ENCODE results near the gene SAMD11.

SAMD11 gene

DNA sequence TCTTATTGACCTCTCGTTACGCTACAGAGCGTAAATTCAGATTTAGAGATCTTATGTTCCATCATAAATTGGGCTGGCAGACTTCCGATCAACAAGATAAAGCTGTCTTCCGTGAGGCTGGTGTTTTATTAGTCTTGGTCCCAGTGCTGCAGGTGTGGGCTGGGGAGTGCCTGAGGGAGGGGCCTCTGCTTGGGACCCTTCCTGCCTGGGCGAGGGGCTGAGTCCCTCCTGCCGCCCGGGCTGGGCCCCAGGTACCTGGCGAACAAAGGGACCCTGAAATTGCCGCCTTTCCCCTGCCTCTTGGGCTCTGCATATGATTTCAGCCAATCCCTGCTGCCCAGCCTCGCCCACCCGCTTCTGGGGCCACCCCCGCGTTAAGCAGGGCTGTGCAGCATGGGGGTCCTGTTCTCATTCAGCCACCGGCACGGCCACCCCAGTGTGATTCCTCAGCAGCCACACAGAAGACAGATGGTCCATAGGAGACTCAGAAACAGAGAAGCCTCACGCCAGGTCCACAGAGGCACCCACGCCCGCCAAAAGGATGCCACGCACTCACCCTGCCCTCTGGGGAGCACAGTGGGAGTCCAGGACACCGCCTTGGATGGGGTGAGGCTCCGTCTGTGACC is 6.1 kb upstream of the SAMD11 start:
- no peak for FAIRE-seq

DNA sequence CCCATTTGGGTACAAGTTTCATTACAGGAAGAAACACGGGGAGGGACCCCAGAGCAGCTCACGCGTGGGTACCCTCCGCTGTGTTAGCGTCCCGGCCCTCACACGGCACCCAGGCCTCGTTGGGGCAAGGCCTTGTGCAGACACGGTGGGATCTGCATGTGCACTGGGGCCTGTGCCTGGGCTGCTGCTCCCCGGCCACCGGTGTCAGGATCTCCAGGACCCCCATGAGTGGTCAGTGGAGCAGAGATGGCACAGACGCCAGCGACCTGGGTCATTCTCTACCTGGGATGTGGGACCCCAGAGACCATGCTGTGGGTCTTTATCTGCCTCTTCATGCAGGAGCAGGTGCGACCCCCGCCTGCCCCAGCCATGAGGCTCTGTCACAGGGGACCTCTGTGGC is 5.4 kb upstream of the SAMD11 start:
- no peak for FAIRE-seq

DNA sequence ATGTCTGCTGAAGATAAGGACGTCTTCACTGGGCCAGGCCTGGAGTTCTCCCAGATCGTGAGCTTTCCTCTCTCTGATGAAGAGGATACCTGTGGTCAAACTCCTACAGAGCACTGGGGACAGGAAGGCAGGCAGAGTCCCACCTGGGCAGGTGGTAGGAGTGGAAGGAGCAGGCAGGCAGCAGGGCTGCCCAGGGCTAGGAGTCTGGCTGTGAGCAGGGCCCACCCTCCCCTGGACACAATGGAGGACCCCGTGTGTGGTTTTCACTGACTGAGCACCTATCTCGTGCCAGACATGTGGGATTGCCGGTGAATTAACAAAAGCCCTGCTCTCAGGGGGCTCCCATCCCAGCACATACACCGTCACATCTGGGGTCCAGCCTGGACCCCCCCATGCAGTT is 4.9 kb upstream of the SAMD11 start:
- FAIRE-seq: no peak

DNA sequence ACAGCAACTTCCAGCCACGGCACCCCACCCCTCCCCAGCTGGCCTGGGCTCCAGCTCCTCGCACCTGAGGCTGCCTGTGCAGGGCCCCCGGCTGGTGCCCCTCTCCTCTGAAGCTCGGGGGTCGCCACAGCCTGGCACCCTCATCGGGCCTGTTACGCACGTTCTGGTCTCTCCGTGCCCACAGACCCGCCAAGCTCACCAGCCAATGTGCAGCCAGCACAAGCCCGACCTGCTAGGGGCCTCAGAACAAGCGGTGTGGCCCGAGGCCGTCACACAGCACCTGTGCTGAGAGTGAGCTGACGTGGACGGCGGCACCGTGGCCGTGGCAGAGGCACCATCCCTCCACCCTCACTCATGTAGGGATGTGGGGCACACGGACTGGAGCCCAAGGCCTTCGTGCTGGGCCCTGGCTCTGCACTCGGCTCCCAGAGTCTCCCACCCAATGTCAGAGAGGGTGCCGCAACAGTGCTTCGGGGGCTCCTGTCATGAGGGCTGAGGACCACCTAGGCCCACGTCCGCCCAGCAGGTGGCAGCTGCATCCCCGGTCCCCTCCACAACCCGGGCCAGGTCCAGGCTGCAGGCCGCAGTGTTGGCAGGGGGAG is 4.4 kb upstream of the SAMD11 start:
- no peak for FAIRE-seq

DNA sequence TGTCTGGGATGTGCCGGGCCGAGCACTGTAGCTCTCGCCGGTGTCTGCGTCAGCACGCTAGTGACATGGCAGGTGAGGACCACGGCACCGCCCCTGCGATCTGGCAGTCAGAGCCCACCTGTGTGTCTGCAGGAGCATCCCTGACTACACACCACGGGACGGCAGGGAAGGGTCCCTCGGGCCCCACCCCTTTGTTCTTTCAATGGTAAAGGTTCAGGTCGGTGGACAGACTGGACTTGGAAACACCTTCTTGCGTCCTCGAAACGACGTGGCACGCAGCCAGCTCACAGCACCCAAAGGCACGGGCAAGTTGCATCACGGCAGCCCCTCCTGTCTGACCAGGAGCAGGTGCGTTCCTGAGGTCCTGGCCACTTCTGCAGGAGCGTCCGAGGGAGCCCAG is 3.7 kb upstream of the SAMD11 start:
- FAIRE-seq: no peak

DNA sequence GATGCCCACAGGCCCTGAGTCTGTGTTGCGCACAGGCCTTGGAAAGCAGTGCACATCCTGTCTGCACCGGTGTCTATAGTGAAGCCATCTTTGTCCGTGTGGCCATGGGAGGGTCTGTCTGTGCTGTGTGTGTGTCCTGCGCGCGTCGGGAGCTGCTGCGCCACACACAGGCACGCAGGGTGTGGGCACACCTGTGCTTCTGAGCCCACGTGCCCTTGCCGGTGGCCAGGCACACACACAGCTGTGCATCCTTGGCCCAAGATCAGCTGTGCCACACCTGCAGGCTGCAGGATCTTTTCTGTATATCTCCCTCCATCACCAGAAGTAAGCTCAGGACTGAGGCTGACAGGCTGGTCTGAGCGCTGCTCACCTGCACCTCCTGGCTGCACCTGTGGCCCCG is 3.2 kb upstream of the SAMD11 start:
- FAIRE-seq: no peak

DNA sequence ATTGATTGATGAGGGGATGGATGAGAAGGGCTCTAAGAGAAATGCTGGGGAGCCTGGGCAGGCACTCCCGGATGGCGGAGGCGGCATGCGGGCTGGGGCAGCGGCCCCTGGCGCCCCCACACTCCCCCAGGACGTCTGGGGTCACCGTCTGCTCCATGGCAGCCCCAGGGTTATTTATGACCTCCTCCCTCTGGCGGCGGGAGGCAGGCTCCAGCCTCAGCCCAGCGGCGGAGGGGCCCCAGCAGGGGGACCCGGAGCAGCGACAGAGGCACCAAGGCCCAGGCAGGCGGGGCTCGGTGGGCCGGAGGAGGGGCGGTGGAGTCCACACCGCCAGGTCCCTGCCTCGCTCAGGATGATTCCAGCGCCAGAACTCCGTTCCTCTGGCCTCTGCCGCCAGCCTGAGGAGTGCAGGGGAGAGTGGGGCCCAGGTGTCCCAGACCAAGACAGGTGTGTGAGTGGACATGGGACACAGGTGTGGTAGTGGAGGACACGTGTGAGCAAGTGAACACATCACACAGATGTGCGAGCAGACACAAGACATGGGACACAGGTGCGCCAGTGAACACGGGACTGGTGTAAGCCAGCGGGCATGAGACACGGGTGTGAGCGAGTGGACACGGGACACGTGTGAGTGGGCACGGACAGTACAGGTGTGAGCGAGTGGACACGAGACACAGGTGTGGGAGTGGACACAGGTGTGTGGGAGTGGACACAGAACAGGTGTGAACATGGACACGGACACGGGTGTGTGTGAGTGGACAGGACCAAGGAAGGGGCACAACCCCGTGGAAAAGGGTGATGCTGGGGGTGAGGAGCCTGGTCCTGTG is 2.5 kb upstream of the SAMD11 start:
- no peak for FAIRE-seq

DNA sequence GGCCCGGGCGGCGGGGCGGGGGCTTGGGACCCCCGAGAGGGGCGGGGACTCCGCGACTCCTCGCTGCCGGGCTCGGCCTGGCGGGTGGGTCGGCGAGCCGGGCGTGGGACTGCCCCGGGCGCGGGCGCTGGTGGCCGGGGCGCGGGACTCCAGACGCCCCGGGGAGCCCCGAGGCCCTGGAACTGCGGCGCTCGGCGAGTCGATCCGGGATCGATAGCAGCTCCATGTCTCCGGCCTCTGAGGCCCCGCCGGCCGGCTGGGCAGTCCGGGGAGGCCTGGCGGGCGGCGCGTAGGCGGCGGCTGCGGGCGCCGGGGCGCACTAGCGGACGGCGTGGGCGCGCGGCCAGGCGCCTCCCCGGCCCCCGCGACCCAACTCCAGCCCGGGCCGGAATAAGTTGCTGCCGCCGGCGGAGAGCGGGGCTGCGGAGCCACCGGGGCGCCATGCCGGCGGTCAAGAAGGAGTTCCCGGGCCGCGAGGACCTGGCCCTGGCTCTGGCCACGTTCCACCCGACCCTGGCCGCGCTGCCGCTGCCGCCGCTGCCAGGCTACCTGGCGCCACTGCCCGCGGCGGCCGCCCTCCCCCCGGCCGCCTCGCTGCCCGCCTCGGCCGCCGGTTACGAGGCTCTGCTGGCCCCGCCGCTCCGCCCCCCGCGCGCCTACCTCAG is 400 bp downstream of the SAMD11 start:
- no peak for FAIRE-seq

DNA sequence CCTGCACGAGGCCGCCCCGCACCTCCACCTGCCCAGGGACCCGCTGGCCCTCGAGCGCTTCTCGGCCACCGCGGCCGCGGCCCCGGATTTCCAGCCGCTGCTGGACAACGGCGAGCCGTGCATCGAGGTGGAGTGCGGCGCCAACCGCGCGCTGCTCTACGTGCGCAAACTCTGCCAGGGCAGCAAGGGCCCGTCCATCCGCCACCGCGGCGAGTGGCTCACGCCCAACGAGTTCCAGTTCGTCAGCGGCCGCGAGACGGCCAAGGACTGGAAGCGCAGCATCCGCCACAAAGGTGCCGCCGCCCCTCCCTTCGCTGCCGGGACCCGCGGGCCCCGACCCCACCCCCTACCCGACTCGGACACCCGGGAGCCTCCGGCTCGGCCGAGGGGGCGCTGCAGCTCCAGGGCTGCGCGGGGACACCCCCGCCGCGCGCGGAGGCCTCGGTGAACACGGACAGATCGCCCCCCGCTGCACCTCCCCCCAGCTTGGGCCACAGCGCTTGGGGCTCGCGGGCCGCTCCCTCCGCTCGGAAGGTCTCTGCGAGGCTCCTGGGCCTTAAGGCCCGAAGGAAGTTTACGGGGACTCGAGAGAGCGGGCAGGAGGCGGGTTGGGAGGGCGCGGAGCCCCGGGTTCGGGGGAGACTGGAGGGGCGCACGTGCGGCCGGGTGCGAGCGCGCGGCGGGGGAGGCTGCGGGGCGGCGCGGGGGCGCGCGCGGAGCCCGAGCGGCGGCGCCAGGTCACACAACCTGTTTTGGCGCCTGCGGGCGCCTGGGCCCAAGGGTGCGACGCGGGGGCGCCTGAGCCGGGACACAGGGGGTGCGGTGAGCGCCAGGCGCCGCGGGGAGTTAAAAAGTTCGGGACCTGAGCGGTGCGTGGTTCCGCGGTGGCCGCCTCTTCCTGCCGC is 1.2 kb downstream of the SAMD11 start:
- FAIRE-seq: no peak

DNA sequence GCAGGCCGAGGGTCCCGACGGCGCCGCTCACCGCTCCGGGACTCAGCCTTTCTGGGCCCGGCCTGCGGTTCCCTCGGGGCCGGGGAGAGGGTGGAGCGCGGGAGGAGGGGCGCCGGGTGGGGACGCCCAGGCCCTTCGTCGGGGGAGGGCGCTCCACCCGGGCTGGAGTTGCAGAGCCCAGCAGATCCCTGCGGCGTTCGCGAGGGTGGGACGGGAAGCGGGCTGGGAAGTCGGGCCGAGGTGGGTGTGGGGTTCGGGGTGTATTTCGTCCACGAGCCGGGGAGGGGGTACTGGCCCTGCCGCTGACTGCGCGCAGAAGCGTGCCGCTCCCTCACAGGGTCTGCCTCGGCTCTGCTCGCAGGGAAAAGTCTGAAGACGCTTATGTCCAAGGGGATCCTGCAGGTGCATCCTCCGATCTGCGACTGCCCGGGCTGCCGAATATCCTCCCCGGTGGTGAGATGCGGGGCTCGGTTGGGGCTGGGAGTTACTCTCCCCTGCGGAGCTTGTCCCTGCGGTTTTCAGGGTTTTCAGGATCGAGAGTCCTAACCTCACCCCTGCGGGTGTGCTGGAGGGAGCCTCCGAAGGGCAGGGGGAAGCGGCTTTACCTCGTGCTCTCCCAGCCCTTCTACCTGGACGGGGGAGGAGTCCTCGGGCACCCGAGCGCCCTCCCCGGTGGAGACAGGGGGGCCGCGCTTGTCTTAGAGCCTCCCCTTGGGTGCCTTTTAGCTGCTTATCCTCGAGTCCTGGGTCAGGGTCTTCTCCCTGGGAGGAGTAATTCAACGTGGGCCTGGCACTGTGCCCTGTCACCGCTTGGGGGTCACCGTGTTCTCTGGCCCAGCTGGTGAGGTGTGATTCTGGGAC is 2.1 kb downstream of the SAMD11 start:
- no peak for FAIRE-seq

DNA sequence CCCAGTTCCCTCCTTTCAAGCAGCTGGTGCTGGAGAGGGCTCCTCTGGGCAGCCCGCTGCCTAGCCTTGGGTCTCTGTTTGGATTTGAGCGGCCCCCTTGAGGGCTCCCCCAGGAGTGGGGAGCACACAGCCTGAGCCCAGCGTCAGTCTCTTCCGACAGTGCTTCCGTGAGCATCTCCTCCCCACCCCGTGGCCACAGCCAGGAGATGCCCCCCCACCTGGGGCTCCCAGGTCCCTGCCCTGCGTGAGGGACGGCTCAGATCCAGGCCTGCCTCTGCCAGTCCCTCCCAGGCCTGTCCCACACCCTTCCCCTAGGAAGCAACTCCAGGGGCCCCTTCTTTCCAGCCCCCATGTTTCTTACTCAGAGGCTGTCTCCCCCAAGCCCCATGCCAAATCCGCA is 3.5 kb downstream of the SAMD11 start:
- no peak for FAIRE-seq

DNA sequence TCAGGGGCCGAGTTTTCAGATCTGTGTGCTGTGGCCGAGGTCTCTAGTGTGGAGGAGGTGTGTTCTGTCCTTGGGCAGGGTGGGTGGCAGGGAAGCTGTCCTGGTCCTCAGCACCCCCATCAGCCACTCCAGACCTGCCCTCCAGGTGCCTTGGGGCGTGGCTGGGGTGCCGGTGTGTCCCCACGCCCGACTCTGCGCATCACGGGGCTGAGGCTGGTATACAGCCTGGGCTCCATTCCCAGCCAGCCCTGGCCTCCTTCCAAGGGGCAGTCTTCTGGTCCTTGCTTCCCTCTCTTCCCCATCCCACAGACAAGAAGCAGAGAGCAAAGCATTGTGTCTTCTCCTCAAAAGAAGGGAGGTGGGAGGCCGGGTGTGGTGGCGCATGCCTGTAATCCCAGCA is 4.0 kb downstream of the SAMD11 start:
- FAIRE-seq: no peak

DNA sequence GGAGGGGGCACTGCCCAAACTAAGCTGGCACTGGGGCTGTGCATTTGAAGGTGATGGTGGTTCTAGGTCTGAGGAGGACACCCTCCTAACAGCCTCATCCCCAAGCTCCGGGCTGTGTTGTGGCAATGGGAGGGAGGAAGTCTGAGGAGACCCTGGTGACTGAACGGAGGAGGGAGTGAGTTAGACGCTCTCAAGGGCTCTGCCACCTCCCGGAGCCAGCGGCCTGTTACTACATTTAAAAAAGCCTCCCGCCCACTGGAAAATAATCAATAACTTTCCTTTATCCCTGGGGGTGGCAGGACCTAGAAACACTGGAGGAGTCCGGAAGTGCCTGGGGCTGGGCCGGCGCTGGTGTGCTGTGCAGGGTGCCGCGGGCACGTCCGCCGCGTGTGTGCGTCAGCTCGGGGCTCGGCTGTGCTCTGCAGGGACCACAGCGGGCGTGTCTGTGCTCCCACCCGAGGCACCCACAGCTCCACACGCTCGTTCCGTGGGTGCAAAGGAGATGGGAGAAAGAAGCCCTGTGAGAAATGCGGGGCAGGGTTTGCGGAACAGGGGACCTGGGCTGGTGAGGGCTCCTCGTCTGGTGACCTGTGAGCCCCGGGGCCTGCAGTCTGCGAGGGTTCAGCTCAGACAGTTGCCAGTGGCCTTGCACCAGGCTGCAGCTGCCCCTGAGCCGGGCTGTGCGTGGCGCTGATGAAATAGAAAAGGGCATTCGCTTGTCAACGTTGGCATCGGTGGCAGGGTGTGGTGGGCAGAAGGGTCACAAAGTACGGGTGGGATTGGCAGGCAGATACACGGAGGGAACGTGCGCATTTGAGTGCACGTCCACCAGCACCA is 5.3 kb downstream of the SAMD11 start:
- no peak for FAIRE-seq

DNA sequence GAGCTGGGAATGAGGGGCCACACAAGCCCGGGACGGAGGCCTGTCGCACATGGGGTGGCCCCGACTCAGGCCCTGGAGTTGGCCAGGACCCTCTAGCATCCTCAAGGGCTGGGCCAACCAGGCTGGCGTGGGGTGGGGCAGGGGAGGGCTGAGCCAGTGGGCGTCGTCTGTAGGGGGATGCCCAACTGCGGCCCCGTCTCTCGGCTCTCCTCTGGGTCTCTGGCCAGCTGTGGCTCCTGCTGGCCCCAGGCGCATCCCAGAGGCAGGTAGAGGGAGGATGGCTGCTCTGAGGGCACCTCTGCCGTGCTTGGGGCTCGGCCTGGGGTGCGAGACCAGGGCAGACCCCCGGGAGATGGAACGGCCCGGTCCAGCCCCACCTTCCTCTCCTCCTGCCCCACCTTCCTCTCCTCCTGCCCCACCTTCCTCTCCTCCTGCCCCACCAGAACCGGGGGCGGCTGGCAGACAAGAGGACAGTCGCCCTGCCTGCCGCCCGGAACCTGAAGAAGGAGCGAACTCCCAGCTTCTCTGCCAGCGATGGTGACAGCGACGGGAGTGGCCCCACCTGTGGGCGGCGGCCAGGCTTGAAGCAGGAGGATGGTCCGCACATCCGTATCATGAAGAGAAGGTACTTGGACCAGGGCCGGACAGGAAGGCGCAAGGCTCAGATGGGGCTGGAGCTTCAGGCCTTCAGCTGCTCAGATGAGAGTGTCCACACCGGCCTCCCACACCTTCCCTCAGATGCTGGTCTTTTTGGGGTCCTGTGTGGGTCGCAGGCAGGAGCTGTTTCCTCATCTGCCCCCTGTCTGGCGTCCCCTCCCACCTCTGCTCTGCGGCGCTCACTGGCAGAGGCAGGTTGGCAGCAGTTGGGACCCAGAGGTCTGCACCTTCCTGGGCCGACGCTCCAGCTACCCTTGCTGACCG is 6.2 kb downstream of the SAMD11 start:
- FAIRE-seq: no peak

DNA sequence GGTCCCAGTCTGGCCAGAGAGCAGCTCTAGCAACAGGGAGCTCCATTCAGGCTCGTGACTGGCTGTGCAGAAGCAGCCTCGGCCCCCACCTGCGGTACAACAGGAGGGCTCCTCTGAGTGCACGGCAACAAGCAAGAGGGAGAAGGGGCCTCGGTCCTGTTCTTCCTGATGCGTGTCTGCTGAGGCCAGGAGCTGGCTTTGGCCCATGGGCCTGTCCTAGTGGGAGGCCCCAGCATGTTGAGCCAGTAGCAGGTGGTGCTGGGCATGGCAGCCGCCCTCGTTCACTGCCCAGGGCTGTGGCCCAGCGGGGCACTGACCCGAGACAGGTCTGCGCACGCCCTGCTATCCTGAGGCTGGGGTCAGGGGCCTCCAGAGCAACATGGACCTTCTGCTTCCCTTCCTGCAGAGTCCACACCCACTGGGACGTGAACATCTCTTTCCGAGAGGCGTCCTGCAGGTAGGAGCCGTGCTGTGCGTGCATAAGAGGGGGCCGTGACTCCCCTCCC is 7.0 kb downstream of the SAMD11 start:
- FAIRE-seq: no peak

DNA sequence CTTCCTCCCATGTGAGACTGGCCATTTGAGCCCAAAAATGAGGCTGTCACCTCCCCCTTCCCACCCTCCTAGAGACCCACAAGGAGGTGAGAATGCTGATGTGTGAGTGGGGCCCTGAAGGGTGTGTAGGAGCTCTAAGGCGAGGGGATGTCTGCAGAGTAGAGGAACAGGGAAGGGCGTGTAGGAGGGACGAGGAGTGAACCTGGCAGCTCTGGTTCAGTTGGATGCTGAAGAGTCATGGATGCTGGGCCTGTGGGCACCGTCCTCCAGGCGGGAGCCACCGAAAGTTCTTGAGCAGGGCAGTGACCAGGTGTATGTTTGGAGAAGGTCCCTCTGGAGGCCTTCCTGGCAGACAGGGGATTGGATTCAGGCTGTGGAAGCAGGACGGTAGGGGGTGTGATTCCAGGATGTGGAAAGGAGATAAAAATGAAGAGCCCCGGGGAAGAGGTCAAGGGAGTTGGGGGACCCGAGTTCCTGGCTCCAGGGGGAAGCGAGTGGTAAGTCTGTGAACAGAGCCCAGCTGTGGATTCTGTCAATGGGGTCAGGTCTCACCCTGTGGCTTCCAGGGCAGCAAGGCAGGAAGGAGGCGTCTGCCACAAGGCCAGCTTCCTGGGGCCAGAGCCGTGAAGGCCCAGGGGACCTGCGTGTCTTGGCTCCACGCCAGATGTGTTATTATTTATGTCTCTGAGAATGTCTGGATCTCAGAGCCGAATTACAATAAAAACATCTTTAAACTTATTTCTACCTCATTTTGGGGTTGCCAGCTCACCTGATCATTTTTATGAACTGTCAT is 7.9 kb downstream of the SAMD11 start:
- FAIRE-seq: no peak

DNA sequence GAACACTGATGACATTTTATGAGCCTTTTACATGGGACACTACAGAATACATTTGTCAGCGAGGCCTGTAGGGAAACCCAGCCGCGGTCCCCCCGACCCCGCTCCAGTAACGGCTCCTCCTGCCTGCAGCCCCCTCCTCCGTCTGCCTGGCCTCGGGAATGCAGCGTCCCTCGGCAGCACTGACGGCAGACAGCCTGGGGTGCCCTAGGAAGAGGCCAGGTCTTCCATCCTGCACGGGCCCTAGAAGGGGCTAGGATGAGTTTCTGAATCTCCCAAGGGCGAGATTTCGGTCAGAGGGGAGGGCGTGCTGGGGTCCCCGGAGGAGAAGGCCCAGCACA is 8.4 kb downstream of the SAMD11 start:
- FAIRE-seq: no peak

DNA sequence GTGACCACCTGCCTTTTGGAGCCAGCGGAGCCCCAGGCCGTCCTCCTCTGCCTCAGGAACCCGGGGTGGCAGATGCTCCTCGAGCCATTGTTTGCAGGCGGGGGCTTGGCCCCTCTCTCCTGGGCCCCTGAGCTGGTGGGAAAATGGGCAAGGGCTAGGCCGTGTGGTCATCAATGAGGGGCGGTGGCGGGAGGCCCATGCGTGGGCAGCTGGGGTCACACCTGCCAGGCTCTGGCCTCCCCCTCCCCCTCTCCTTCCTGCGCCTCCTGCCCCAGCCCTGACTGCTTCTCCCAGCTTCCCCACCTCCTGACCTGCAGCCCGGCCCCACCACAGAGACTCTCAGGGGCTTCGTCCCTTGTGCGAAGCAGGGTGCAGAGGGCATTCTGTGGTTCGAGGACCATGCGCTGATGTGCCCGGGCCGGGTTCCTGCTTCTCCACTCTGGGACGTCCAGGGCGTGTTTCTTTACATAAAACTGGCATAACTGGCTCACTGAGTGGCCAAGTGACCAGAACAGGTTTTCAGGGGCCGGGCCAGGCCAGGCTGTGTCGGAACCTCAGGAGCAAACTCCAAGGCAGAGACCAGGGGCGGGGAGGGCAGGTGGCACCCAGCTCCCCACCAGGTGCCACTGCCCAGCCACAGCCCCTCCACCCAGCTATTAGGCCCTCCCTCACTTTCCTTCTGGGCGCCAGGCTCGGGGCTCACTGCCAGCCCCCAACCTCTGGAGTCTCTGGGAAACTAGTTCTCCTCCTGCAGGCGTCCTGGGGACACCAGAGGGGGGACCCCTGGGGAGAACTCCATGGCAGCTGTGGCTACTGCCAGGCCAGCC is 9.3 kb downstream of the SAMD11 start:
- no peak for FAIRE-seq
